GM12878 (cell line): ENCODE data around the gene LASP1. TPM values are rescaled to one million over a fixed set of nuclear protein-coding genes. Genes with fewer than 3 reads are reported as not detected.

Experiments
- ATAC-seq: fragments of 200-7000 bp; cut with Tn5 transposase; 3 replicates; pipeline ENCODE4 v1.9.1; 2020; ENCODE audit warnings: mild to moderate bottlenecking, moderate library complexity
- BruUV-seq: library from RNA; stranded (reverse); fragments of 400-500 nt; replicated peaks from 2 replicates; lab custom pipeline; 2021; lab: Mats Ljungman, UMichigan
- CTCF ChIA-PET: fragments of 300-600 bp; sonication (Branson Sonifier 250); formaldehyde crosslinking; extraction: SDS; loops from one replicate; lab custom pipeline; 2021; ENCODE audit warnings: inconsistent platforms; lab: Yijun Ruan, JAX
- POLR2A ChIA-PET: fragments of 350-600 bp; formaldehyde crosslinking; extraction: SDS; loops from one replicate; lab custom pipeline; 2021; ENCODE audit warnings: inconsistent platforms; lab: Charles Lee
- RAD21 ChIA-PET: fragments of 300-600 bp; sonication (Branson Sonifier 250); formaldehyde crosslinking; loops from one replicate; lab custom pipeline; 2023; ENCODE audit warnings: antibody characterized with exemption; ENCODE audit not compliant: unreplicated experiment; lab: Charles Lee
- SMC1A ChIA-PET: fragments of 300-600 bp; sonication (Branson Sonifier 250); formaldehyde crosslinking; loops from one replicate; lab custom pipeline; 2023; ENCODE audit not compliant: unreplicated experiment, uncharacterized antibody; lab: Charles Lee
- DNase-seq: peaks from one replicate; pipeline ENCODE4 v3.0.0-alpha.2; 2011; ENCODE audit warnings: low read depth, low spot score
- FAIRE-seq: peaks from 3 replicates; lab custom pipeline; 2011; peaks lifted over from hg19 to GRCh38; lab: Jason Lieb, UNC
- H2AFZ ChIP-seq: 2 replicates; pipeline ENCODE4 v1.6.0; 2011; ENCODE audit warnings: low read depth, low read length, control low read depth; ENCODE audit not compliant: control insufficient read depth
- H3K27ac ChIP-seq: 2 replicates; pipeline ENCODE4 v1.5.1; 2011; ENCODE audit warnings: control low read depth; ENCODE audit not compliant: control insufficient read depth, insufficient read depth
- H3K27me3 ChIP-seq, 2 experiments: replicated peaks in 1 of 2; 2 replicates each; pipeline versions ENCODE4 v1.6.0 to v1.6.1; 2011; ENCODE audit warnings: low read length in 1 of 2; ENCODE audit not compliant: control insufficient read depth in 2 of 2, insufficient read depth in 2 of 2
- H3K36me3 ChIP-seq, 2 experiments: 2 replicates each; pipeline ENCODE4 v1.5.1; 2011; ENCODE audit warnings: low read length in 1 of 2; ENCODE audit not compliant: control insufficient read depth in 2 of 2, insufficient read depth in 2 of 2
- H3K4me1 ChIP-seq: 2 replicates; pipeline ENCODE4 v1.6.1; 2011; ENCODE audit warnings: mild to moderate bottlenecking, low read length, moderate library complexity, mixed read lengths; ENCODE audit not compliant: control insufficient read depth, insufficient read depth
- H3K4me2 ChIP-seq: 2 replicates; pipeline ENCODE4 v1.6.0; 2011; ENCODE audit warnings: control low read depth; ENCODE audit not compliant: control insufficient read depth, insufficient read depth
- H3K4me3 ChIP-seq: fragments of 200-600 bp; sonication (generic); 2 replicates; pipeline ENCODE4 v1.5.1; 2016
- H3K79me2 ChIP-seq: 2 replicates; pipeline ENCODE4 v1.6.0; 2011; ENCODE audit warnings: low read length; ENCODE audit not compliant: control insufficient read depth, insufficient read depth
- H3K9ac ChIP-seq: 2 replicates; pipeline ENCODE4 v1.8.0; 2011; ENCODE audit warnings: low read length, control low read depth, mixed read lengths; ENCODE audit not compliant: control insufficient read depth, insufficient read depth
- H3K9me3 ChIP-seq: replicated peaks from 3 replicates; pipeline ENCODE4 v1.5.1; 2011; ENCODE audit warnings: mild to moderate bottlenecking, low read length; ENCODE audit not compliant: control insufficient read depth, insufficient read depth
- H4K20me1 ChIP-seq: 2 replicates; pipeline ENCODE4 v1.6.0; 2011; ENCODE audit not compliant: control insufficient read depth, insufficient read depth
- BCL3 ChIP-seq: IDR thresholded peaks from 2 replicates; pipeline ENCODE4 v1.6.1; 2011; ENCODE audit warnings: borderline replicate concordance, low read depth, mild to moderate bottlenecking, moderate library complexity, low read length; ENCODE audit not compliant: insufficient read depth, poor library complexity, severe bottlenecking
- EGR1 ChIP-seq, 2 experiments: IDR thresholded peaks; 1 replicate in 1 of 2; 2 replicates in 1 of 2; pipeline ENCODE4 v1.6.1; 2011 to 2012; ENCODE audit warnings: low read depth in 2 of 2, low read length in 2 of 2, borderline replicate concordance in 1 of 2, mild to moderate bottlenecking in 1 of 2, moderate library complexity in 1 of 2
- POLR2A ChIP-seq: IDR thresholded peaks from 2 replicates; pipeline ENCODE4 v1.6.1; 2011; ENCODE audit warnings: low read depth, mild to moderate bottlenecking, low read length
- WGBS: methylation state at CpG from one replicate; pipeline ENCODE4 v1.1.6; 2016; ENCODE audit warnings: low lambda C conversion rate; ENCODE audit not compliant: insufficient replicate concordance, insufficient coverage; ENCODE audit errors: missing lambda C conversion rate; 5-methylcytosine and 5-hydroxymethylcytosine counted together
- in situ Hi-C: fragments of 300-500 bp; cut with MboI; formaldehyde crosslinking; loops from 9 replicates; pipeline ENCODE4 v1.14.3; 2018; ENCODE audit warnings: mixed read lengths
- intact Hi-C: fragments of 100-400 bp; cut with micrococcal nuclease; formaldehyde crosslinking; loops from one replicate; pipeline ENCODE4 v1.14.2; 2022; ENCODE audit not compliant: unreplicated experiment
- polyA plus RNA-seq, 11 experiments: library from polyadenylated mRNA; depleted of rRNA in 4 of 11; unstranded in 6 of 11; stranded (reverse) in 5 of 11; fragments of >200 nt; fragmentation: Nextera tagmentation in 4 of 11; fragmentation: Illumina TruSeq in 1 of 11; extraction: Ambion mirVana in 4 of 11; extraction: Trizol in 1 of 11; gene quantifications; 1 replicate in 1 of 11; 2 replicates in 10 of 11; pipeline versions ENCODE4 v1.2.1 to v1.2.3, GENCODE V29; 2011 to 2016; ENCODE audit warnings: inconsistent platforms in 2 of 11, missing spikeins in 2 of 11, low read depth in 1 of 11
- total RNA-seq, 4 experiments: library from RNA; depleted of rRNA in 3 of 4; stranded (reverse); fragments of >200 nt in 3 of 4; fragmentation: Illumina TruSeq in 1 of 4; extraction: Trizol in 1 of 4; gene quantifications; 2 replicates each; pipeline versions ENCODE4 v1.2.1 to v1.2.3, GENCODE V29; 2013 to 2021

LASP1 gene
- total and polyA plus RNA-seq, 10 of the 15 experiments (the other 5 are each of a cell fraction or from before 2014, with no cell fraction given), result 21.0 to 114 (median 59.3) TPM

GRCh38 chr17:38894276-38894675 lies 24.4 kb downstream of the LASP1 start:
- POLR2A ChIA-PET, result interaction anchor here (0.6 to 1.2 kb wide), 2 partner anchors 22 to 591 kb away, joined by 3 to 4 read pairs; no protein-coding TSS in a partner anchor

DNA sequence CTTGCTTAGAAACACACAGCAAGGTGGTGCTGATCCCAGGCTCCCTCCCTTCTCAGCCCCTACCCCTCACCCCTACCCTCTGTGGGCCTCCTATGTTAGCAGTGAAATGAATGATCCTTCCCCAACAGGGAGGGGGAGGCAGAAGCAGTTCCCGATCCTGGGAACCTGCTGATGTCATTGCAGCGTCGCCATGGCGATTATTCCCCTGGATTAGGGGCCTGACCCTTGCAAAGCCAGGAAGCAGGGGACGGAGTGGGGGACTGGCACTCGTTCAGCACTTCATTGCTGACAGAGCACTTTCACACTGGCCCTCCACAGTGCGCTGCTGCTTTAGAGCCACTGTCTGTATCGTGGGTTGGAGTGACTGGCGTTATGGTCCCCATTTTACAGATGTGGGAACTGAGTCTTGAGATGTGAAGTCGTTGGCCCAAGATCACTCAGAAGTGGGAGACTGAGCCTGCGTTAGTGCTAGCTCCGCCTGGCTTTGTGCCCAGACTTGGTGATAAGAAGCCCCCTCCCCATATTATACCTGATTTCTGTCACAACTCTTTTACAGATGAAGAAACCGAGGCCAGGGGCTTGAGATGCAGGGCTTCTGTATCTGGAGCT lies 26.6 kb downstream of the LASP1 start:
- Histone ChIP-seq H3K4me1 (peaks cover 28% of the 10 kb centered on the region), H3K9ac (no peak overlapping the region), H3K36me3 (peaks cover 22 to 34% of the 10 kb centered on the region in 2 experiments), H3K9me3 (no peaks in the 10 kb centered on the region; the same call in 2 of the 3 replicates), H3K4me3 (no peak overlapping the region), H3K27me3 (no peaks in the 10 kb centered on the region), H3K27ac (no peak overlapping the region), H4K20me1 (no peaks in the 10 kb centered on the region), H2AFZ (no peak overlapping the region), H3K4me2 (no peak overlapping the region), H3K79me2 (peaks cover 4% of the 10 kb centered on the region)
- DNase-seq (no peak), ATAC-seq (no peak), FAIRE-seq (no peak)
- TF ChIP-seq POLR2A (peak; percentile 50; the same call in 1 of the 2 replicates), EGR1 (IDR thresholded peaks at IDR 0.05; ENCODE audit: borderline replicate concordance in 1 of 2, low read depth in 2 of 2, low read length in 2 of 2) (no peak)
- intact Hi-C loops (no loop called here), in situ Hi-C loops (no loop called here)
- POLR2A ChIA-PET, result interaction anchor here (0.9 kb wide), 1 partner anchor 42 kb away, joined by 4 read pairs; no protein-coding TSS in a partner anchor
- RAD21 ChIA-PET, result no interaction called here
- CTCF ChIA-PET, result no interaction called here
- SMC1A ChIA-PET, result no interaction called here
- no TSS peak for BruUV-seq
- 91% methylated on average over 13 of the region's 13 CpGs for WGBS

More at GRCh38 chr17:38894276-38894675, 24.4 kb downstream of the LASP1 start:
- Histone ChIP-seq H4K20me1 (no peaks in the 10 kb centered on the region), H3K79me2 (peaks cover 4% of the 10 kb centered on the region), H3K27ac (no peak overlapping the region), H3K9me3 (no peaks in the 10 kb centered on the region; the same call in 2 of the 3 replicates), H2AFZ (no peak overlapping the region), H3K36me3 (peaks cover 29 to 38% of the 10 kb centered on the region in 2 experiments), H3K4me2 (no peak overlapping the region), H3K9ac (no peak overlapping the region), H3K4me3 (no peak overlapping the region), H3K4me1 (peaks cover 22% of the 10 kb centered on the region), H3K27me3 (no peaks in the 10 kb centered on the region)
- SMC1A ChIA-PET, result interaction anchor here (1.0 to 1.4 kb wide), 3 partner anchors 15 to 49 kb away, joined by 3 read pairs; no protein-coding TSS in a partner anchor
- FAIRE-seq, result no peak
- CTCF ChIA-PET, result interaction anchor here (0.6 to 1.1 kb wide), 2 partner anchors 10 to 23 kb away, joined by 3 to 5 read pairs; no protein-coding TSS in a partner anchor
- RAD21 ChIA-PET, result no interaction called here
- intact Hi-C loops, result no loop called here
- BruUV-seq, result no TSS peak
- WGBS, result 61% methylated on average over 7 of the region's 7 CpGs
- TF ChIP-seq BCL3, result no peak
- in situ Hi-C loops, result no loop called here
- no peak for DNase-seq
- ATAC-seq, result no peak
